HG03196 (cell line): ENCODE data around the gene CENPW.

Source experiments
- ATAC-seq: cut with Tn5 transposase; IDR thresholded peaks from one replicate; pipeline ENCODE4 v1.9.1; 2021; ENCODE audit not compliant: unreplicated experiment

The CENPW gene

DNA sequence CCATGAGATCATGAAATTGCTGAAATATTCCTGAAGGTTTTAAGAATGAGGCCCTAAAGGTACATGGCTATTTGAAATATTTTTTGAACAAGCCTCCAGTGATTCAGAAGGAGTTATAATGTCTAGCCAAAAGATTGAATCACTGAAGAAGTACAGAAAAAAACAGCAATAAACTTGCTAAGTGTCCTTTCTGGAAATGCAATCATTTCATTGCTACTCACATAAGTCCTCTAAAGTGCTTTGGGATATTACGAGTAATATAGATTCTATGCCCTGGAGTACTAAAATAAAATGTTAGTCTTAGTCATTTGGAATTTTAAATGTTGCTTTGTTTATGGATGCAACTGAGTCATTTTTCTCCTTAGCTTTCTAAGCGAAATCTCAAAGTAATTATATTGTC lies 32.7 kb downstream of the CENPW start:
- ATAC-seq, result no peak

DNA sequence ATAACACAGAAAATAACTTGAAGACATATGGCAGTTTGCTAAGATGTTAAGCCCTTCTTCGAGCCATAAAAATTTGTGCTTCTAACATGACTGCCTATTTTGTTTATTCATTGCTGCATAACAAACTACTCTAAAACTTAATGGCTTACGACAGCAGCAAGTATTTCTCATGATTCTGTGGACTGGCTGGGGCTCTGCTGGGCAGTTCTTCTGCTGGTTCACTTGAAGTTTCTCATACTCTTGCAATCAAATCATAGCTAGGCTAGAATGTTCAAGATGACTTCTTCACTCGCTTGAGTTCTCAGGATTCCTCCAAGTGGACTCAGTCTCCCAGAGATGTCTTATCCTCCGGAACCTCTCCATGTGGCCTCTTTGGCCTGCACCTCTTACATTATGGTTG lies 33.4 kb downstream of the CENPW start:
- ATAC-seq, result no peak

DNA sequence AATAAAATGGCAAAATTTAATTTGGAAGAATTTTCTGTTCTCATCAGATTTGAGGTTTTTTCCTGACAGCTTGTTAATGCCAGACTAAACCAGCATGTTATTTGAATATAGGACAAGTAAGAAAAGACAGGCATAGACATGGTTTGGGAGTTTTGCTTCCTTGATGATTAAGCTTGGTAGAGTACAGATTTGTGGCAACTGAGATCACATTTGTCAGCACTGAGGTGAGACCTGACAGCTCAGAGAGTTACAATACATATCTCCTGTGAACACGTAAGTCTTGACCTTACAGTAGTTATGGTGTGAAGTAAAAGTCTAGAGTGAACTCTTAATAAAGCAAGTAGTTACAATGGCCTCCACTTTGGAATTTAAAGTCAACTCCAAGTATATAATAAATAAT lies 34.5 kb downstream of the CENPW start:
- ATAC-seq, result no peak

DNA sequence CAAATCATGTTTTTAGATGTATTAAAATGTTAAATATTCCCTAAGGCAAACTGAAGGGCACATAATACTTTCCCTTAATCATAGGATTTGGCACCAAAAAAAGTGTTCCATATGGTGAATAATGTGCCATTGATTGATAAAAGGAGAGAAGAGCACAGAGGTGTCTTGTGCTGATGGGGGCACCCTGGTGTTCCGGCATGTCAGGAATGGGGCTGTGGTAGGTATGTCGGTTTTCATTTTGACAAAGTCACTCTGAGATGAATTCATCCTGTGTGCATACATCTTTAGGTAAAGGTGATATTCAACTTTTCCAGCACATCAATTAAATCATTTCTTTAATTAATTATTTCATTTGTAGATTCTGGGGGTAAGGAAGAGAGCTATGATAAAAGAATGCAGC lies 36.8 kb downstream of the CENPW start:
- ATAC-seq, result no peak

DNA sequence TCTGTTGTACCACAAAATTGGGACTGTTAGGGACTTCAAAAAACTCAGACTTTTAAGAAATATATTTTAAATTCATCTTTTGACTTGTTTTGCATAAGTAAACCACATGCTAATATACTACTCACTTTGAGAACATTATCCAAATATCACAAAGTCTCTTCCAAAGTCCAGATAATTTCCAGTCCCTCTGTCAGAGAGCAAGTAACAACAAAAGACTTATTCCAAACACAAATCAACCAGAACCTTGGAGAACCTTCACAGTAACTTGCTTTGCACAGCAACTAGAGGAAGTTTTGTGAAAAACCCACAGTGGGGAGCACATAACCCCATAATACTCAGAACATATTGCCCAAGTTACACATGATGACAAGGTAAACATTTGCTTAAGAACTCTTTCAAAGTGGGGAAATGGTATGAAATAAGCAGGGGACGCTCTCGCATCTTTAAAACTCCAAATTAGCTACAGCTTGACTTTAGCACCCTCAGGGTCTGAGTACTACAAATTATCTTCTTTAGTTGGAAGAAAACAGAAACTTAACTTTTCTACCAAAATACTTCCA lies 37.8 kb downstream of the CENPW start:
- no peak for ATAC-seq

DNA sequence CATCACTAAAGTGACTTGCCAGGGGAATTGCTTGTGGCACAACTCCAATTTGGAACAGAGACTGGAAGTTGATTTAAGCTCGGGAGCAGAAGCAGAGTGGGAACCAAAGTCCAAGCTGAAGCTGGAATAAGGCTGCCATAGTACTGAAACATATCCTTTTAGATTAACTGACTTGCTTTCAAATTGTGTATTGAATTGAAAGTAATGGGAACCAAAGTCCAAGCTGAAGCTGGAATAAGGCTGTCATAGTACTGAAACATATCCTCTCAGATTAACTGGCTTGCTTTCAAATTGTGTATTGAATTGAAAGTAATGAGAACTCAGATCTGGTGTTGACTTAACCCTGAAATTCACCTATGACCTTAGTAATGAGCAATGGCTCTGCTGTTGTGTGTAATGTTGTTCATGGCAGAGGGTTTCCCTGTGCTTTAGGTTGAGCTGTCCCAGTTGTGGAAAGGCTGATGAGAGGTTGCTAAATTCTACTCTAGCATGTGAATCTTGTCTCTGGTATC lies 40.2 kb downstream of the CENPW start:
- no peak for ATAC-seq

DNA sequence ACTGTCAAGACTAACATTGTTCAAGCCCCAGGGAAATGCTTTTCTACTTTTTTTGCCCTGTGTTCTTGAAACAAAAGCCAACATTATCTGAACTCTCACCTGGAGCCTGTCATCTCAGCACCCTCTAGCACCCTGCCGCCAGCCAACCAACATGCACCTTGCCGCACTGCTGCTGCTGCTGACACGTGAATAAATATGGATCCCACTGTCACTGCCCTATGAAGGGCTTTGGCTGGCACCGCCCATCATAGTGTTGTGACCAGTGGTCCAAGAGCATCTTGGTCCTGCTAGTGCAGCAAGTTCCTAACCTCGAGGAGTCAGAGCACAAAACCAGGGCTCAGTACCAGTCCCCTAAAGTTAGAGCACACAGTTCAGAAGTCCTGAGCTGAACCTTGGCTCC lies 41.6 kb downstream of the CENPW start:
- no peak for ATAC-seq

DNA sequence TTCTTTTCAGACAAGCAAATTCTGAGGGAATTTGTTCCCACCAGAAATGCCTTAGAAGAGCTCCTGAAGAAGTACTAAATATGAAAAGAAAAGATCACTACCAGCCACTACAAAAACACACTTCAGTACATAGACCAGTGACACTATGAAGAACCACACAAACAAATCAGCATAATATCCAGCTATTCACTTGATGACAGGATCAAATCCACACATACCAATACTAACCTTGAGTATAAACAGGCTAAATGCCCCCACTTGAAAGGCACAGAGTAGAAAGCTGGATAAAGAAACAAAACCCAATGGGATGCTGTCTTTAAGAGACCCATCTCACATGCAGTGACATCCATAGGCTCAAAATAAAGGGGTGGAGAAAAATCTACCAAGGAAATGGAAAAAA lies 43.3 kb downstream of the CENPW start:
- ATAC-seq, result no peak

DNA sequence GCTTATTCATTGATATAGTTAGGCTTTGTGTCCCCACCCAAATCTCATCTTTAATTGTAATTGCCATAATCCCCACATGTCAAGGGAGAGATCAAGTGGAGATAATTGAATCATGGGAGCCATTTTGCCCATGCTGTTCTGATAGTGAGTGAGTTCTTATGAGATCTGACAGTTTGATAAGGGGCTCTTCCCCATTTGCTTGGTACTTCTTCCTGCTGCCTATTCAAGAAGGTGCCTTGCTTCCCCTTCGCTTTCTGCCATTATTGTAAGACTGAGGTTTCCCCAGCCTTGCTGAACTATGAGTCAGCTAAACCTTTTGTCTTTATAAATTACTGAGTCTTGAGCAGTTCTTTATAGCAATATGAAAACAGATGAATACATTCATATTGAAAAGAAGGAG lies 45.6 kb downstream of the CENPW start:
- ATAC-seq, result no peak

DNA sequence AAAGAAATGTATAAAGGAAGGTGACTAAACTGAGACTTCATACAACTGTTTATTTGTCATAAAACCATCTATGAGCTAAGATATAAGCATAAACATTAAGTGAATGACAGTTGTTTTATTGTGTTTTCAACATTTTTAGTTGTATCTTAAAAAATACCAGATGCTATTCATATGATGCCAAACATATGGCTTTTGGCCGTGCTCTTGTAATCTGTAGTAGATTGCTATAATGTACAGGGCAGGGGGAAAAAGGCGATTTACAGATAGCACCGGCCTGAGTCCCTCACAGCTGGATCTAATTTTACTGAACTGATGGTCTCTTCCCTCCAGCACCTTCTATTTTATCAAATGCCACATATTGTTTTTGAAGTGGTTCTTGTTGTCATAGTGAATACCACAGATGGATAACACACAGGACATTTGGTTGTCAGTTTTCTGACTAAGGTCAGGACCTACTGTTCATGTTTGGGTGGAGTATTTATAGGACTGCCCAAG lies 48.2 kb downstream of the CENPW start:
- no peak for ATAC-seq

DNA sequence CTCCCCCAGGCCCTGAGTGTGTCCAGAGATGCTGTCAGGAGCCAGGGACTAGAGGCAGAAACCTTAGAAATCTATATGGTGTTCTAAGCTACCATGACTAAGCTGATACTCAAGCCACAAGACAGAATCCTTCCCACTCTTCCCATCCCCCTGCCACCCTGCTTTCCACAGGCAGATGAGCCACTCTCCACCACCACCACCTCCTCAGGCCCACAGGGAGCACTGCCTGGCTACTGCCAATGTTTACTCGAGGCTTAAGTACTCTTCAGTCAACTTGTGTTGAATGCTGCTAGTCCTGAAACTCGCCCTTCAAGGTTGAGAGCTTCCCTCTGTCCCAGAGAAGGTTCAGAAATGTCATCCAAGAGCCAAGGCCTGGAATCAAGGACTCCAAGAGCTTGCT lies 56.2 kb downstream of the CENPW start:
- ATAC-seq, result no peak
